ENCODE results near the gene TSGA10IP.

DNA sequence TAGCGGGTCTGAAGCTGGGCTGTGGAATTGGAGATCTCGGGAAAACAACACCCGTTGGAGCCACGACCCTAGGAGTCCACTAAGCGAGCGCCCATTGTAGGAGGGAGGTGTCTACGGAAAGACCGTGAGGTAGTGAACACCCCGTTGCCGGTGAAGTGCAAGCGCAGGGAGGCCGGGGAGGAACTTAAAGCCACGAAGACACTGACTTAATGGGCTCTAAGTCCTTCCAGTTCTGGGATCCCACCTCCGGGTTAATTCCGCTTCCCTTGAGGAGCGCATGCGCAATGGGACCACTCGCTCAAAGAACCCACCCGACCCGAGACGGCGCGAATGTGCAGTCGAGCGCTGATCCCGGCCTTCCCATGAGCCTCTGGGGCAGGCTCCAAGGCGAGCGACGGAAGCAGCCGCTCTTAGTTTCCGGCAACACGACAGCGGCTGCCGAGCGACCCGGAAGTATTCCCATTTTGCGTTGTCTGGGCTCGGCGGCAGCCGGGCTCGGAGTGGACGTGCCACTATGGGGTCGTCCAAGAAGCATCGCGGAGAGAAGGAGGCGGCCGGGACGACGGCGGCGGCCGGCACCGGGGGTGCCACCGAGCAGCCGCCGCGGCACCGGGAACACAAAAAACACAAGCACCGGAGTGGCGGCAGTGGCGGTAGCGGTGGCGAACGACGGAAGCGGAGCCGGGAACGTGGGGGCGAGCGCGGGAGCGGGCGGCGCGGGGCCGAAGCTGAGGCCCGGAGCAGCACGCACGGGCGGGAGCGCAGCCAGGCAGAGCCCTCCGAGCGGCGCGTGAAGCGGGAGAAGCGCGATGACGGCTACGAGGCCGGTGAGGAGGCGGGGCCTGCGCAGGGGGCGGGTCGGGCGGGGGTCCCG, 16.2 kb downstream of the TSGA10IP start, which contains the start of gene SART1:
- no peak for TF ChIP-seq CTCF (IDR thresholded peaks at IDR 0.05)
- no peak for TF ChIP-seq POLR2A (IDR thresholded peaks at IDR 0.05)
